Stomach (tissue), 9 donors: Measurements from ENCODE around the gene TP53I13. TPM values are rescaled to one million over a fixed set of nuclear protein-coding genes. Genes with fewer than 3 reads are reported as not detected.

Experiments
- DNase-seq, 2 donors: peaks; one replicate each; pipeline versions ENCODE4 v3.0.0 to v3.0.0-alpha.2; 2013 to 2019
- H3K27ac ChIP-seq, 5 donors: fragments of 200-600 bp in 4 of 5; sonication (generic) in 4 of 5; one replicate each; pipeline ENCODE4 v1.5.1; 2013 to 2019; ENCODE audit warnings: mild to moderate bottlenecking in 1 of 5, moderate library complexity in 1 of 5
- H3K27me3 ChIP-seq, 3 donors: fragments of 200-600 bp; sonication (generic); one replicate each; pipeline ENCODE4 v1.5.1; 2017 to 2019; ENCODE audit warnings: mixed run types in 1 of 3
- H3K36me3 ChIP-seq, 4 donors: fragments of 200-600 bp; sonication (generic); 1 replicate in 3 of 4; 2 replicates in 1 of 4; pipeline ENCODE4 v1.5.1; 2016 to 2019
- H3K4me1 ChIP-seq, 4 donors: fragments of 200-600 bp; sonication (generic); one replicate each; pipeline ENCODE4 v1.5.1; 2016 to 2019
- H3K4me3 ChIP-seq, 4 donors: fragments of 200-600 bp; sonication (generic) in 3 of 4; one replicate each; pipeline ENCODE4 v1.5.1; 2016 to 2019; ENCODE audit warnings: mild to moderate bottlenecking in 1 of 4
- H3K9me3 ChIP-seq, 4 donors: fragments of 200-600 bp; sonication (generic); one replicate each; pipeline ENCODE4 v1.5.1; 2016 to 2019
- CTCF ChIP-seq, 7 experiments: fragments of 450-650 bp in 4 of 7; fragments of 200-600 bp in 3 of 7; sonication (generic) in 3 of 7; IDR thresholded peaks; one replicate each; pipeline ENCODE4 v1.5.1; 2016 to 2019; ENCODE audit warnings: antibody characterized with exemption in 7 of 7, control low read depth in 2 of 7, mild to moderate bottlenecking in 1 of 7
- EP300 ChIP-seq: sonication (generic); formaldehyde crosslinking; IDR thresholded peaks from one replicate; pipeline ENCODE4 v1.6.1; 2017; ENCODE audit warnings: antibody characterized with exemption
- POLR2A ChIP-seq, 4 donors: fragments of 450-650 bp; IDR thresholded peaks; one replicate each; pipeline ENCODE4 v1.6.1; 2016; ENCODE audit warnings: antibody characterized with exemption in 4 of 4, control low read depth in 2 of 4, mild to moderate bottlenecking in 1 of 4, moderate library complexity in 1 of 4
- POLR2AphosphoS5 ChIP-seq, 3 donors: sonication (generic); formaldehyde crosslinking; IDR thresholded peaks; one replicate each; pipeline ENCODE4 v1.6.1; 2016; ENCODE audit warnings: antibody characterized with exemption in 3 of 3
- WGBS, 5 donors: extraction: QIAGEN DNeasy Blood & Tissue Kit in 3 of 5; methylation state at CpG; one replicate each; pipeline versions ENCODE4 v1.1.5 to v1.1.7; 2013 to 2018; 5-methylcytosine and 5-hydroxymethylcytosine counted together
- intact Hi-C: fragments of 100-400 bp; cut with DNase I; formaldehyde crosslinking; loops from one replicate; pipeline ENCODE4 v1.15.1; 2023; ENCODE audit warnings: low total_unique reads
- polyA plus RNA-seq, 3 donors: library from polyadenylated mRNA; stranded (reverse); fragments of 200-250 nt; gene quantifications; one replicate each; pipeline ENCODE4 v1.2.3, GENCODE V29; 2013
- total RNA-seq, 5 donors: library from RNA; depleted of rRNA; stranded (reverse); fragments of >200 nt; gene quantifications; one replicate each; pipeline versions ENCODE4 v1.1.0 to v1.2.3, GENCODE V29; 2014 to 2016
- donor health status: healthy with polysubstance abuse.
- donor health status: Bipolar disorder and iron deficiency.
- donor health status: healthy.

TP53I13 gene
- total and polyA plus RNA-seq, 8 donors: 27.7 to 299 (median 64.1) TPM

GRCh38 chr17:29610395-29610794 is 41.9 kb downstream of the TP53I13 start:
- Histone ChIP-seq H3K9me3 (no peaks in the 10 kb centered on the region), H3K27ac (no peak overlapping the region), H3K4me1 (peaks cover 24 to 29% (median 27%) of the 10 kb centered on the region in 4 donors), H3K36me3 (peaks cover 0 to 7% (median 3%) of the 10 kb centered on the region in 4 donors), H3K27me3 (peaks cover 0 to 26% (median 0%) of the 10 kb centered on the region in 3 donors), H3K4me3 (no peak overlapping the region)
- no peak for TF ChIP-seq POLR2A (IDR thresholded peaks at IDR 0.05)
- 85 to 93% (median 88%) methylated on average over 3 of the region's 3 CpGs for WGBS, 5 donors
- no peak for DNase-seq
- intact Hi-C loops: no loop called here

DNA sequence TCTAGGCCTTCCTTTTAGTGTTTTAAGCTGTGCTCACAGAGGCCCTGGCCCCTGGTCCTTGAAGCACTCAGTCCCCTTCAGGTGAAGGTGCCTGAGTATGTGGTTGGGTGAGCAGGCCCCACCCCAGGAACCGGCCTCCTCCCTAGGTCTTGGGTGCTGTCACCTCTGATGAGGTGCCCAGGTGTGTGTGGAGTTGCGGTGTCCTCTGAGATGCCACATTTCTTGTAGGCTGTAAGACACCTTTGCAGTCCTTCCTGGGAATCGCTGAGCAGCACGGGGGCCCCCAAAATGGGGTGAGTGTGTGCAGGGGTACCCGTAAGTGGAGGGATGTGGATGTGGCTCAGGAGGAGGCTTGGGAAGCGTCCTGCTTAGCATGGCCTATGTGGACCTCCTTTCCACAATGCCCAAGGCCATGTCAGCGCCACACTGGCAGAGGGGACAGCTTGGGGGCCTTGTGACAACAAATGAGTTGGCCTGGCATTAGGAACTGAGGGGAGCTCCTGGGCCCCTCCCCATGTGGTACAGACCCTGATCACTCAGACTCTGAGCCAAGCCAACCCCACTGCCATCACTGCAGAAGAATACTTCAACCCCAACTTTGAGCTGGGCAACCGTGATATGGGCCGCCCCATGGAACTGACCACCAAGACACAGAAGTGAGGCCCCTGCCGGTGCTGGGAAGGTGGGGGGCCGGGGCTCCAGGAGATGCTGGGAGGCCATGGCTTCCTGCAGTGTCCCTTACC is 43.0 kb downstream of the TP53I13 start:
- Histone ChIP-seq H3K9me3 (no peaks in the 10 kb centered on the region), H3K36me3 (peaks cover 0 to 7% (median 3%) of the 10 kb centered on the region in 4 donors), H3K4me3 (no peak overlapping the region), H3K27ac (no peak overlapping the region), H3K27me3 (peaks cover 0 to 36% (median 9%) of the 10 kb centered on the region in 3 donors), H3K4me1 (peaks cover 34 to 40% (median 38%) of the 10 kb centered on the region in 4 donors)
- TF ChIP-seq EP300: no peak
- TF ChIP-seq CTCF (IDR thresholded peaks at IDR 0.05): no peak
- no peak for TF ChIP-seq POLR2A (IDR thresholded peaks at IDR 0.05)
- no peak for TF ChIP-seq POLR2AphosphoS5 (IDR thresholded peaks at IDR 0.05)
- WGBS, 5 donors: 94 to 100% (median 98%) methylated on average over 3 to 11 of the region's 11 CpGs
- intact Hi-C loops: no loop called here
- no peak for DNase-seq

DNA sequence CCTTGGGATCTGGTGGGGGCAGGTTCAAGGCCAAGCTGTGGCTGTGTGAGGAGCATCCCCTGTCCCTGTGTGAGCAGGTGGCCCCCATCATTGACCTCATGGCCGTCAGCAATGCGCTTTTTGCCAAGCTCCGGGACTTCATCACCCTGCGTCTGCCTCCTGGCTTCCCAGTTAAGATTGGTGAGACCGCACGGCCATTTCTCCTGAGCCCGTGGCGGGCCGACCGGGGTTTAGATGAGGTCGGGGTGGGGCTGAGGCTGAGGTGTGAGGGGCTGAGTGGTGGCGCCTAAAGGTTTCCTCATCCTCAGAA is 43.5 kb downstream of the TP53I13 start:
- DNase-seq: no peak
- 91 to 96% (median 93%) methylated on average over 9 to 12 of the region's 12 CpGs for WGBS, 5 donors
- TF ChIP-seq POLR2A (IDR thresholded peaks at IDR 0.05) (no peak), EP300 (no peak), POLR2AphosphoS5 (IDR thresholded peaks at IDR 0.05) (no peak), CTCF (IDR thresholded peaks at IDR 0.05) (no peak)
- Histone ChIP-seq H3K4me1 (peaks cover 39 to 45% (median 43%) of the 10 kb centered on the region in 4 donors), H3K4me3 (no peak overlapping the region), H3K27ac (no peak overlapping the region), H3K36me3 (peaks cover 0 to 7% (median 3%) of the 10 kb centered on the region in 4 donors), H3K27me3 (peaks cover 0 to 41% (median 14%) of the 10 kb centered on the region in 3 donors), H3K9me3 (no peaks in the 10 kb centered on the region)
- intact Hi-C loops: no loop called here

DNA sequence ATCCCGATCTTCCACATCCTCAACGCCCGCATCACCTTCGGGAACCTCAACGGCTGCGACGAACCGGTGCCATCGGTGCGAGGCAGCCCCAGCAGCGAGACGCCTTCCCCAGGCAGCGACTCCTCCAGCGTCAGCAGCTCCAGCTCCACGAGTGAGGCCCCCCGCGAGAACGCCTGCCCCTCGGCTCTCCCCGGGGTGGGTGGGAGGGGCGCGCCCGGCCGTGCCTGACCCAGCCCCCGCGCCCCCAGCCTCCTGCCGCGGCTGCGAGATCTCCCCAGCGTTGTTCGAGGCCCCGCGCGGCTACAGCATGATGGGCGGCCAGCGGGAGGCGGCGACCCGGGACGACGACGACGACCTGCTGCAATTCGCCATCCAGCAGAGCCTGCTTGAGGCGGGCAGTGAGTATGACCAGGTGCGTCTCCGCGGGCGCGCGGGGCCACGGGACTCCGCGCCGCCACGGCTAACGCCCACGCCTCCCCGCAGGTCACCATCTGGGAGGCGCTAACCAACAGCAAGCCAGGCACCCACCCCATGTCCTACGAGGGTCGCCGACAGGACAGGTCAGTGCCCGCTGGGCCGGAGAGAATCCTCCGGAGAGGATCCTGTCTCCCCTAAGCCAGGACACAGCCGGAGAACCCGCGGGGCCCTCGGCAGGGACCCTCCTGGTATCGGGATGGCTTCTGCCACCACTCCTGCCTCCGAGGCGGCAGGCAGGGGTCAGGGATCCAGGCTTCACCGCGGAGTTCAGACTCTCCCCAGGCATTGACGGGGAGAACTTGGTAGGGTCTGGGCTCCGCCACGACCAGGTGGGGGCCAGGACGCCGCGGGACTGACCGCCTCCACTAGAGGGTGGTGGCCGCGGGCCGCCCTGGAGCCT is 44.1 kb downstream of the TP53I13 start:
- peaks cover 0 to 7% (median 3%) of the 10 kb centered on the region in 4 donors for H3K36me3 ChIP-seq
- WGBS, 5 donors: 44 to 68% (median 47%) methylated on average over 21 to 85 of the region's 85 CpGs
- H3K27me3 ChIP-seq: peaks cover 0 to 47% (median 20%) of the 10 kb centered on the region in 3 donors
- H3K4me3 ChIP-seq: peak overlapping the region; percentile 31 to 49 (median 37)
- peak overlapping the region in 2 of 5 donors; percentile 21 to 38 for H3K27ac ChIP-seq
- intact Hi-C loops: no loop called here
- no peak for DNase-seq
- no peak for TF ChIP-seq POLR2AphosphoS5 (IDR thresholded peaks at IDR 0.05)
- no peak for TF ChIP-seq EP300
- TF ChIP-seq POLR2A (IDR thresholded peaks at IDR 0.05): no peak
- TF ChIP-seq CTCF (IDR thresholded peaks at IDR 0.05): no peak
- peaks cover 45 to 51% (median 49%) of the 10 kb centered on the region in 4 donors for H3K4me1 ChIP-seq
- no peaks in the 10 kb centered on the region for H3K9me3 ChIP-seq
